Epithelial cell of esophagus (primary cell): ENCODE data around the gene EDN2.

Experiments
- DNase-seq: peaks from one replicate; pipeline ENCODE4 v3.0.0; 2010; ENCODE audit warnings: low read depth
- H3K4me3 ChIP-seq: 2 replicates; pipeline ENCODE4 v1.5.1; 2011; ENCODE audit warnings: mild to moderate bottlenecking, low read length, control low read depth
- TF ChIP-seq, protein P1 (sequence below): IDR thresholded peaks from 2 replicates; pipeline ENCODE4 v1.5.1; 2011; ENCODE audit warnings: low read depth, mild to moderate bottlenecking, low read length, control low read depth, inconsistent platforms; ENCODE audit not compliant: insufficient read depth; ENCODE audit errors: missing control alignments

The EDN2 gene

DNA sequence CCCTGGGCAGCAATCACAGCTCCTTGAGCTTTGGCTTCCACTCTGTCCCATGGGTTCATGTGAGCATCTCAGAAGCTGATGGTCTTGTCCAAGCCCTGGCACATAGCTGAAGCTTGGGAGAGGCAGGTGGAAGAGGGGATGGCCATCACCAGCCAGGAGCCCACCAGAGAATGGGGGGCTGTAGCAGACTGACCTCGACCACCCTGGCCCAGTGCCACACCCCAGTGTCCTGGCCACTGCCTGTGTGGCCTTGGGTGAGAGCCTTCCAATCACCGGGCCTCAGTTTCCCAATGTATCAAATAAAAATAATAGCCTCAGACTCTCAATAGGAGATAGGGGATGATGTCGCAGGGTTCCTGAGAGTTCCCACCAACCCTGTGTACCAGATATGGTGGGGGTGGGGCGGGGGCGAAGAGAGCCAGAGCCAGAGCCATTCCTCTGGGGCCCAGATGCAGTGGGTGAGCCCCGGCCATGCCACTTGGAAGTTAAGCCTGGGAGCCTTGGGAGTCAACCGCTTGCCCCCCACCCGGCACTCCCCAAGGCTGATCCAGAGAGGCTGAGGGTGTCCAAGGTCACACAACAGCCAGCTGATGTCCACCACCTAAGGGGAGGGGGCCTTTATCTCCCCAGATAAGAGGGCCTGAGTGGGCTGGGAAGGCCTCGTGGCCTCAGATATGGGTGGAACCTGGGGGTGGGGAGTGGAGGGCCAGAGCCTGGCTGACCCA is 9.3 kb upstream of the EDN2 start:
- TF ChIP-seq, protein P1, sequence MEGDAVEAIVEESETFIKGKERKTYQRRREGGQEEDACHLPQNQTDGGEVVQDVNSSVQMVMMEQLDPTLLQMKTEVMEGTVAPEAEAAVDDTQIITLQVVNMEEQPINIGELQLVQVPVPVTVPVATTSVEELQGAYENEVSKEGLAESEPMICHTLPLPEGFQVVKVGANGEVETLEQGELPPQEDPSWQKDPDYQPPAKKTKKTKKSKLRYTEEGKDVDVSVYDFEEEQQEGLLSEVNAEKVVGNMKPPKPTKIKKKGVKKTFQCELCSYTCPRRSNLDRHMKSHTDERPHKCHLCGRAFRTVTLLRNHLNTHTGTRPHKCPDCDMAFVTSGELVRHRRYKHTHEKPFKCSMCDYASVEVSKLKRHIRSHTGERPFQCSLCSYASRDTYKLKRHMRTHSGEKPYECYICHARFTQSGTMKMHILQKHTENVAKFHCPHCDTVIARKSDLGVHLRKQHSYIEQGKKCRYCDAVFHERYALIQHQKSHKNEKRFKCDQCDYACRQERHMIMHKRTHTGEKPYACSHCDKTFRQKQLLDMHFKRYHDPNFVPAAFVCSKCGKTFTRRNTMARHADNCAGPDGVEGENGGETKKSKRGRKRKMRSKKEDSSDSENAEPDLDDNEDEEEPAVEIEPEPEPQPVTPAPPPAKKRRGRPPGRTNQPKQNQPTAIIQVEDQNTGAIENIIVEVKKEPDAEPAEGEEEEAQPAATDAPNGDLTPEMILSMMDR, result no peak
- H3K4me3 ChIP-seq, result no peak overlapping the region

DNA sequence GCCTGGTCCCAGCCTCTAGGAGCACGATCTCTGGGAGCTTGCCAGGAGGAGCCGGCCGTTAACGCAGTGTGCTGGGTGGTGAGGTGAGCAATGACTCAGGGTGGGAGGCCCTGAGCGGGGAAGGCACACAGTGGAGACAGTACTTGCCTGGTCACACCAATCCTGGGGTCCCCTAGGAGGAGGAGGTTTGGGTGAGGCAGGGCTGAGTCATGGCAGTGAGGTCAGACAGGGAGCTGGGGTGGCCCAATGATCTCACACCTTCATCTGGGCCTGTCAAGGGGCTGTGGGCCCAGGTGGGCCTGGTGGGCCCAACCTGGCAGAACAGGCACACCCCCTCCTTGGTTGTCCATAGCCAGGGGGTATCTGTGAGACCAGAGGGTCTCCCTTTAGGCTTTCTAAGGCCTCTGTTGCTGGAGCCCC is 8.6 kb upstream of the EDN2 start:
- no peak overlapping the region for H3K4me3 ChIP-seq
- TF ChIP-seq, protein P1, result no peak
- DNase-seq, result peak; percentile 97

More for the DNA sequence above, 9.3 kb upstream of the EDN2 start:
- no peak for DNase-seq

DNA sequence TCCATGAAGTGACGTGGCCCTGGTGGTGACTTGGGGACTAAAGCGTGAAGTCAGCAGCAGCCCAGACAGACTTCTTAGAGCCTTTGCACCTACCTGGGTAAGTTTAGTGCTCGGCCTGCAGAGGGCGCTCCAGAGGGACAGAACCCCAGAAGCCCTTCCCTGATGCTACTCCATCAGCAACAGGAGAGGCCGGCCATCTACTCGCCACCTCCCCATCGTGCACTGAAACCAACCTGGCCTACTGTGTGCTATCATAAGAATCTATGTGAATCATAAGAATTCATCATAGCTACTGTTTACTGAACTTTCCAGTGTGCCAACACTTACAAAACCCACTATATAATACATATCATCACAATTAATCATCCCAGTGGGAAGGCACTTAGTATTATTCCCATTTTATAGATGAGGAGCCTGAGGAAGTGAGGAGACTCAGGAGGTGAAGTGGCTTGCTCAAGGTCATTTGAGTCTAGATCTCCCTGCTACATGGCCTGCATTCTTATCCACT is 7.9 kb upstream of the EDN2 start:
- TF ChIP-seq, protein P1, result peak; percentile 52
- H3K4me3 ChIP-seq, result no peak overlapping the region
- DNase-seq, result peak; percentile 49

DNA sequence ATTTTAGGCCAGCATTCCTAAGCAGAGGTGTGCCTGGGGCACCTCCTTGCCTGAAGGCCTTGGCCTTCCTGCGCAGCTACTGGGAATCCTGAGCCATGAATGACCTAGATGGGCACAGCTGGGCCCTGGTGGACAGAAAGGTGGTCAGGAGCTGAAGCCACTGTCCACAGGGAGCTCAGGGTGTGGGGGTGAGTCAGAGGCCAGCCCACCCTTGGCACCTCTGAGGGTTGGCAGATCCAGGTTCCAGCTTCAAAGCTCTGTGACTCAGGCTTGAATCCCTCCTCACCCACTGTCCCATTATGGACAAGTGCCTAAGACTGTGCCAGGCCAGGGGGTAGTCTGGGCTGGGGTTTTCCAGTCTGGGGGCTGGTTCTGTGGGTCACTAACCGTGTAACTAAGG is 6.4 kb upstream of the EDN2 start:
- no peak for DNase-seq
- TF ChIP-seq, protein P1, result no peak
- H3K4me3 ChIP-seq, result no peak overlapping the region

DNA sequence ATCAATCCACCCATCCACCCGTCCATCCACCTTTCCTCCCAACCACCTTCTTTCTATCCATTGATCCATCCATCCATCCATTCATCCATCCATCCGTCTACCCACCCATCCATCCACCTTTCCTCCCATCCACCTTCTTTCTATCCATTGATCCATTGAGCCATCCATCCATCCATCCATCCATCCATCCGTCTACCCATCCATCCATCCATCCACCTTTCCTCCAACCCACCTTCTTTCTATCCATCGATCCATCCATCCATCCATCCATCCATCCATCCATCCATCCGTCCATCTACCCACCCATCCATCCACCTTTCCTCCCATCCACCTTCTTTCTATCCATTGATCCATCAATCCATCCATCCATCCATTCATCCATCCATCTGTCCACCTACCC is 5.1 kb upstream of the EDN2 start:
- TF ChIP-seq, protein P1, result no peak
- no peak overlapping the region for H3K4me3 ChIP-seq
- DNase-seq, result no peak

DNA sequence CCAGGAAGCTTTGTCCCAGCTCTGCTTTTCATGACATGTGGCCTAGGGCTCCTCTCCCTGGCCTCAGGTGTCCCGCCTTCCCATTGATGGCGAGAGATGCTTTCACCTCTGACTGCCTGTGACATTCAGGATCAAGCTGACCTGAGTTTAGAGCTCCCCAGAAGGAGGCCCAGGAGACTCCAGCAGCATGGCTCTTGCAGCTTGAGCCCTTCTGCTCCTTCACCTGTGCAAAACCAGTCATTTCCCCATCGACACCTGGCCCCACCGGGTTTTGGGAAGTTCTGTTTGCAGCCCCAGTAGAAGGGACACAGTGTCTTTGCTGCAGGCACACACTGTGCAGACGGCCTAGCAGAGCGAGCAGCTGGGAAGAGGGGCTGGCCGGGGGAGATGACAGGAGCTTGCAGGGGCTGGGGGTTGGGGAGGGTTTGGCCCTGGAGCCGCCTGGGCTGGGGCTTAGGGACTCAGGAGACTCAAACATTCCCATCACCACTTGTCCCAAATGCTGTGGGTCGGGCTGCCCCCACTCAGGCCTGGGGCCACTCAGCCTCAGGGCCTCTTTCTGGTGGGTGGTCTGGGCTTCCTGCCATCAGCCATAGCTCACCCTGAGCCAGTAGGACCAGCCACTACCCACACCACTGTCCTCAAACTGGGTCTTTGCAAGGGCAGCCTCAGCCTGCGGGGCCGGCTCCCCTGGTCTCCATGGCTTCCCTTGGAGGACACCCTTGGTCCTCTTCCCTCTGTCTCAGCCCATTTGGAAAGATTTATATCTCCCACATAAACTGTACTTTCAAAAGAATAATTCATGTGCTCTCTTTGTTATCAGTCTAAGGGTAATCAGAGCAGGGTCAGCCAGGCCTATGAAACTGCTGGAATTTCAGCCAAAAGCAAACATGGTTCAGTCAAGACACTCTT is 3.8 kb upstream of the EDN2 start:
- TF ChIP-seq, protein P1, result no peak
- no peak overlapping the region for H3K4me3 ChIP-seq
- DNase-seq, result no peak
